ENCODE measurements around the gene MPPE1. TPM values are rescaled to one million over a fixed set of nuclear protein-coding genes. Genes with fewer than 3 reads are reported as not detected.

MPPE1 gene
- total RNA-seq, 1 experiment from 2014 or later, result 21.4 TPM

DNA sequence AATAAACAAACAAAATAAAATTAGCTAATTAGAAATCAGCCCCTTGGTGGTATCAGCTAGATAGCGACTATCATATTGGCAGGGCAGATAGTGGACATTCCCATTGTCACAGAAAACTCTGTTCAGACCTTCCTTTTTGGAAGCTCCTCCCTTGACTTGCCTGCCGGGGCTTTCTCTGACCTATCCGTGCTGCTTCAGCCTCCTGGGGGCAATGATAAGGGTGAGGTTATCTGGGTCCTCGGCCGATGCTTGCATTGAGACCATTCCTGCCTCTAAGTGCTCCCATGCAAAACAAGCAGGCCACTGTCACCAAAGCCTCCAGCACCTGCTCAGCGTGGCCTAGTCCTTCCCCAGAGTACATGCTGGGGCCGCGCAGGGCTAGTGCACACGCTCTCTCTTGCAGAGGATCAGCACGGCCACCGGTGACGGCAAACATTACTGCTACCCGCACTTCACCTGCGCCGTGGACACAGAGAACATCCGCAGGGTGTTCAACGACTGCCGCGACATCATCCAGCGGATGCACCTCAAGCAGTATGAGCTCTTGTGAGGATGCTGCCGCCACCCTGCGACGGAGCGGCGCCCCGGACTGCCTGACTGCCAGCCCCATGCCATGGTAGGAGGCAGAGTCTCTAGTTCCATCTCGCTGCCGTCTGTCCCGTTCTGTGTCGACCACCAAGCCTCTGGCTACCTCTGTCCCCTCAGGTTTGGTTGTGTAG lies 27.4 kb downstream of the MPPE1 start:
- H3K4me3 ChIP-seq (replicated peaks in 1 of 2; ENCODE audit: low read depth in 1 of 2, low read length in 2 of 2), result no peak overlapping the region
- H3K79me2 ChIP-seq (ENCODE audit: insufficient read depth, low read length), result no peaks in the 10 kb centered on the region
- no peaks in the 10 kb centered on the region for H3K4me1 ChIP-seq (ENCODE audit: control insufficient read depth in 1 of 2, insufficient read depth in 2 of 2, low read length in 2 of 2)
- H3K27ac ChIP-seq (ENCODE audit: low read depth, low read length), result no peak overlapping the region
- ChIA-PET RAD21 (ENCODE audit: low non-redundant PET in 1 of 2, low total read pairs in 2 of 2, uncharacterized antibody in 2 of 2, unreplicated experiment in 2 of 2) (no interaction called here), CTCF (no interaction called here), POLR2A (no interaction called here)
- no peaks in the 10 kb centered on the region for H3K9me2 ChIP-seq (ENCODE audit: insufficient read depth)
- H2AFZ ChIP-seq (ENCODE audit: low read depth, low read length, poor library complexity, severe bottlenecking), result no peak overlapping the region
- BruUV-seq (replicated peaks), result no TSS peak
- no peak overlapping the region for H3K9ac ChIP-seq (ENCODE audit: low read length)
- no peaks in the 10 kb centered on the region for H4K20me1 ChIP-seq (ENCODE audit: insufficient read depth)
- H3K27me3 ChIP-seq (ENCODE audit: insufficient read depth, low read length), result no peaks in the 10 kb centered on the region
- intact Hi-C loops (cut with micrococcal nuclease), result no loop called here
- H3K36me3 ChIP-seq (ENCODE audit: control insufficient read depth in 1 of 2, insufficient read depth in 2 of 2, low read length in 2 of 2), result no peaks in the 10 kb centered on the region
- TF ChIP-seq, protein P1, sequence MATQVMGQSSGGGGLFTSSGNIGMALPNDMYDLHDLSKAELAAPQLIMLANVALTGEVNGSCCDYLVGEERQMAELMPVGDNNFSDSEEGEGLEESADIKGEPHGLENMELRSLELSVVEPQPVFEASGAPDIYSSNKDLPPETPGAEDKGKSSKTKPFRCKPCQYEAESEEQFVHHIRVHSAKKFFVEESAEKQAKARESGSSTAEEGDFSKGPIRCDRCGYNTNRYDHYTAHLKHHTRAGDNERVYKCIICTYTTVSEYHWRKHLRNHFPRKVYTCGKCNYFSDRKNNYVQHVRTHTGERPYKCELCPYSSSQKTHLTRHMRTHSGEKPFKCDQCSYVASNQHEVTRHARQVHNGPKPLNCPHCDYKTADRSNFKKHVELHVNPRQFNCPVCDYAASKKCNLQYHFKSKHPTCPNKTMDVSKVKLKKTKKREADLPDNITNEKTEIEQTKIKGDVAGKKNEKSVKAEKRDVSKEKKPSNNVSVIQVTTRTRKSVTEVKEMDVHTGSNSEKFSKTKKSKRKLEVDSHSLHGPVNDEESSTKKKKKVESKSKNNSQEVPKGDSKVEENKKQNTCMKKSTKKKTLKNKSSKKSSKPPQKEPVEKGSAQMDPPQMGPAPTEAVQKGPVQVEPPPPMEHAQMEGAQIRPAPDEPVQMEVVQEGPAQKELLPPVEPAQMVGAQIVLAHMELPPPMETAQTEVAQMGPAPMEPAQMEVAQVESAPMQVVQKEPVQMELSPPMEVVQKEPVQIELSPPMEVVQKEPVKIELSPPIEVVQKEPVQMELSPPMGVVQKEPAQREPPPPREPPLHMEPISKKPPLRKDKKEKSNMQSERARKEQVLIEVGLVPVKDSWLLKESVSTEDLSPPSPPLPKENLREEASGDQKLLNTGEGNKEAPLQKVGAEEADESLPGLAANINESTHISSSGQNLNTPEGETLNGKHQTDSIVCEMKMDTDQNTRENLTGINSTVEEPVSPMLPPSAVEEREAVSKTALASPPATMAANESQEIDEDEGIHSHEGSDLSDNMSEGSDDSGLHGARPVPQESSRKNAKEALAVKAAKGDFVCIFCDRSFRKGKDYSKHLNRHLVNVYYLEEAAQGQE (IDR thresholded peaks at IDR 0.05; ENCODE audit: low read depth), result no peak
- TF ChIP-seq TCF7L2 (IDR thresholded peaks at IDR 0.05; ENCODE audit: borderline replicate concordance, extremely low read depth, insufficient read depth, insufficient read length) (no peak), ZBTB33 (IDR thresholded peaks at IDR 0.05; ENCODE audit: extremely low read depth, insufficient replicate concordance, low read length) (no peak), CBX3 (IDR thresholded peaks at IDR 0.05; ENCODE audit: low read depth) (no peak), ELF1 (IDR thresholded peaks at IDR 0.05; ENCODE audit: borderline replicate concordance, low read depth) (no peak), EZH2phosphoT487 (IDR thresholded peaks at IDR 0.05; ENCODE audit: borderline replicate concordance) (no peak), ZNF274 (IDR thresholded peaks at IDR 0.05; ENCODE audit: low read depth, low read length) (no peak), ZFX (IDR thresholded peaks at IDR 0.05) (no peak), YY1 (IDR thresholded peaks at IDR 0.05; ENCODE audit: extremely low read depth, insufficient replicate concordance, low read depth, low read length) (no peak), POLR2AphosphoS5 (IDR thresholded peaks at IDR 0.05; ENCODE audit: low read depth, low read length) (no peak)
- DNase-seq (ENCODE audit: low read depth, low spot score) (no peak), ATAC-seq (no peak)
- no peak overlapping the region for H3K4me2 ChIP-seq (ENCODE audit: low read length)
- peaks cover 0 to 3% of the 10 kb centered on the region in 2 experiments; a peak in 1 of 4 replicates for H3K9me3 ChIP-seq (ENCODE audit: control insufficient read depth in 1 of 2, insufficient read depth in 1 of 2, low read depth in 1 of 2, low read length in 2 of 2)

All from HCT116 (cell line).